Osteoblast (primary cell): ENCODE data around the gene ZNF697. TPM values are rescaled to one million over a fixed set of nuclear protein-coding genes. Genes with fewer than 3 reads are reported as not detected.
A peak's percentile ranks its signal among the peaks of the same experiment; 100 is the strongest.
"Not testable (repeated sequence)": the region's sequence is repeated elsewhere in the genome, so short reads cannot be mapped to it uniquely, and the experiment has no call there.

ENCODE experiments used
- DNase-seq: peaks from one replicate; pipeline ENCODE4 v3.0.0; 2011; ENCODE audit warnings: low spot score, mixed read lengths; ENCODE audit not compliant: insufficient read length; ENCODE audit errors: missing footprints
- H2AFZ ChIP-seq: 2 replicates; pipeline ENCODE4 v1.6.0; 2011; ENCODE audit warnings: mild to moderate bottlenecking, low read length
- H3K27ac ChIP-seq: 2 replicates; pipeline ENCODE4 v1.5.1; 2011; ENCODE audit warnings: mild to moderate bottlenecking, low read depth, low read length, moderate library complexity
- H3K27me3 ChIP-seq: 2 replicates; pipeline ENCODE4 v1.6.0; 2012; ENCODE audit warnings: mild to moderate bottlenecking, control low read depth, inconsistent platforms, low read length, moderate library complexity; ENCODE audit not compliant: insufficient read depth
- H3K36me3 ChIP-seq: 2 replicates; pipeline ENCODE4 v1.5.1; 2011; ENCODE audit warnings: mild to moderate bottlenecking, low read length, control low read depth, moderate library complexity; ENCODE audit not compliant: insufficient read depth
- H3K4me1 ChIP-seq: 2 replicates; pipeline ENCODE4 v1.5.1; 2011; ENCODE audit warnings: mild to moderate bottlenecking, low read length, control low read depth, moderate library complexity; ENCODE audit not compliant: insufficient read depth
- H3K4me2 ChIP-seq: 2 replicates; pipeline ENCODE4 v1.6.0; 2011; ENCODE audit warnings: mild to moderate bottlenecking, low read length; ENCODE audit not compliant: insufficient read depth
- H3K4me3 ChIP-seq: fragments of 200-600 bp; sonication (generic); 3 replicates; pipeline ENCODE4 v1.5.1; 2012; ENCODE audit warnings: mild to moderate bottlenecking, low read length, inconsistent platforms; ENCODE audit not compliant: insufficient read depth
- H3K79me2 ChIP-seq: 2 replicates; pipeline ENCODE4 v1.6.0; 2012; ENCODE audit warnings: mild to moderate bottlenecking, low read length, control low read depth, inconsistent platforms; ENCODE audit not compliant: insufficient read depth
- H3K9me3 ChIP-seq: 2 replicates; pipeline ENCODE4 v1.5.1; 2011; ENCODE audit warnings: low read depth, low read length, control low read depth
- H4K20me1 ChIP-seq: 2 replicates; pipeline ENCODE4 v1.6.0; 2012; ENCODE audit warnings: mild to moderate bottlenecking, low read length, control low read depth; ENCODE audit not compliant: insufficient read depth
- CTCF ChIP-seq: IDR thresholded peaks from 2 replicates; pipeline ENCODE4 v1.5.1; 2011; ENCODE audit warnings: mild to moderate bottlenecking, low read depth, low read length, moderate library complexity; ENCODE audit errors: extremely low read depth
- total RNA-seq: library from RNA; depleted of rRNA; stranded (reverse); fragments of >200 nt; gene quantifications from 2 replicates; pipeline ENCODE4 v1.2.3, GENCODE V29; 2012

Gene ZNF697
- total RNA-seq, 1 donor, result 6.5 TPM

- Histone ChIP-seq H4K20me1 (peaks cover 2% of the 10 kb centered on the region), H3K27ac (no peak overlapping the region), H2AFZ (no peak overlapping the region), H3K4me1 (no peaks in the 10 kb centered on the region), H3K9me3 (no peaks in the 10 kb centered on the region), H3K36me3 (peaks cover 23% of the 10 kb centered on the region), H3K27me3 (no peaks in the 10 kb centered on the region), H3K79me2 (no peaks in the 10 kb centered on the region), H3K4me3 (no peak overlapping the region), H3K4me2 (no peak overlapping the region)
- no peak for DNase-seq
- TF ChIP-seq CTCF, result no peak
These were observed 30.0 kb downstream of the ZNF697 start for GRCh38 chr1:119617751-119618691.

DNA sequence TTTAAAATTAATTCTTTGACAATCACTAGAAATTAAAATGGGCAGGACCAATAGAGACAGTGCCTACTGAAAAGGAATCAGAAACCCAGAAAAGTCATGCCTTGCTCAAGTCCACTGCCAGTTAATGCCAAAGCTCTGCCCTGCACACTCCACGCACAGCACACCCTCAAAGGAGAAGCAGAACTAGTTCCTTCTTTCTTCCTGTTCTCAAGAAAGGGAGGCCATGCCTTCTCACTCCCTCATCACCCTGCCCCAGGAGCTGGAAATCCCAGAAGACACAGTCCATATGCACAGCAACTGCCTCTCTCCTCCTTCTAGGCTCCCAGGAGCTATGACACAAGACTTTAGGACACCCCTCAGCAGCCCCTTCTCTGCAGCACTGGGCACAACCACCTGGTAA is 31.3 kb downstream of the ZNF697 start:
- not testable (repeated sequence) for H2AFZ ChIP-seq, H3K4me1 ChIP-seq, H3K27ac ChIP-seq, DNase-seq, H3K4me3 ChIP-seq, H3K27me3 ChIP-seq, H3K9me3 ChIP-seq, H3K4me2 ChIP-seq, H4K20me1 ChIP-seq, H3K79me2 ChIP-seq
- peaks cover 12% of the 10 kb centered on the region for H3K36me3 ChIP-seq

DNA sequence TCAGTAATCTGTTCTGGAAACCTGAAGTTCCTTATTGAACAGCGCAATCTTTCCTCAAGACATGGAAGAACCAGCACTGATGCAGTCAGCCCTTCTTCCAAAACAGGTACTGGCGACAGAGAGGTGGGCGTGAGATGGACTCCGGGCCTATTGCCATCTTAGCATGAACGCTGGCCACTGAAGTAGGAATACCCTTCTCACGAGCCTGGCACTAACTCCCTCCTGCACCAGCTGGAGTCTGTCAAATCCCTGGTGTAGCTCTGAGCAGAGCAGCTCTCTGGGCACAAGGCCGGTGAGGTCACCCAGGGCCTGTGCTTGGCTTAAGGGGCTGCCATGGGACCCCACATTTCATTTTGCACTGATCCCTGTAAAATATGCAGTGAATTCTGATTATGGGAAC is 33.0 kb downstream of the ZNF697 start:
- not testable (repeated sequence) for H3K4me1 ChIP-seq, H3K79me2 ChIP-seq, H3K27ac ChIP-seq, H3K4me2 ChIP-seq, DNase-seq, H3K9me3 ChIP-seq, H3K27me3 ChIP-seq, H4K20me1 ChIP-seq, H2AFZ ChIP-seq, H3K4me3 ChIP-seq
- H3K36me3 ChIP-seq, result peaks cover 12% of the 10 kb centered on the region

DNA sequence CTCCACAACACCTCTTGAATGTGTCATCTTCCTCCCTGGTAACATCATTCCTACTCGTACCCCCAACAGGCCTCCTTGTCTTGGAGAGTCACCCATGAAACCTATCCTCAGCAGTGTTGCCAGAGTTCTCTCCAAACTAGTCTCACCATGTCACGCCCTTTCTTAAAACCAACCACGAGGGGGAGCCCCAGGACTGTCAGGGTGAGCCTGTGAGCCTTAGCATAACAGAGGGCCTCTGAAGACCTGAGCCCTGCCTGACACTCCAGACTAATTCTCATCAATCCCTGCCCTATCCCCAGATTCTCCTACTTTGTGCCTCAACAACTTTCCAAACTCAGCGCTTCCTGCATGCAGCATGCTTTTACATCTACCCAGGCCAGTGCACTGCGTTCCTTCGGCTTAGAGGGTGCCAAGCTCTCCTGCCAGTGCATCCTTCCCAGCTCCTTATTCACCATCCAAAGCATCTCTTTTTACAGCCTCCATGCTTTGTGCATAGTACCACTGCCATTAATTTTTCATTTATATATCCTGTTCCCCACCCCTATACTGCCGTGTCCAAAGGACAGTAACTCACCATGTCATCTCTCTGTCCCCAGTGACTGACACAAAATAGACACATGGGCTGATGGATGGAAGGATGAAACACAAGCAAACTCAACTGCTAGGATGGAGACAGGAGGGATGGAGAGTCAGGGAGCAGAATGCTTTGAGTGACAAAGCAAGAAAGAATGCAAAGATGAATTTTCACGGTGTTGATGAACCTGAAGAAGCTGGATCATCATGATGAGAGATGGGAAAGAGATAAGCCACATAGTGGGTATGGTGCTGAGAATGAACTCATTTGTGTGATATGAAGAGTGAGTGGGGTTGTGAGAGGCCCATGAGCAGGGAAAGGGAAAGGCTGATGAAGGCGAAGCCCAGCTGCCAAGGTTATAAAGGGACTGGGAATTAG is 34.0 kb downstream of the ZNF697 start:
- peak; percentile 78 for TF ChIP-seq CTCF
- Histone ChIP-seq H3K27me3 (peaks cover 2% of the 10 kb centered on the region), H3K9me3 (no peaks in the 10 kb centered on the region), H3K4me2 (no peak overlapping the region), H3K4me1 (no peaks in the 10 kb centered on the region), H4K20me1 (peaks cover 2% of the 10 kb centered on the region), H3K36me3 (peaks cover 3% of the 10 kb centered on the region), H3K4me3 (no peak overlapping the region), H3K79me2 (no peaks in the 10 kb centered on the region), H2AFZ (no peak overlapping the region), H3K27ac (no peak overlapping the region)
- peak; percentile 86 for DNase-seq
